Neural crest cell (in vitro differentiated cells): ENCODE results near the gene PACSIN2. TPM values are rescaled to one million over a fixed set of nuclear protein-coding genes. Genes with fewer than 3 reads are reported as not detected.
"Not testable (repeated sequence)": the region's sequence is repeated elsewhere in the genome, so short reads cannot be mapped to it uniquely, and the experiment has no call there.

ENCODE experiments used
- DNase-seq: peaks from one replicate; pipeline ENCODE4 v3.0.0; 2021; ENCODE audit warnings: low read depth, mixed read lengths, low spot score
- H3K27ac Mint-ChIP-seq: one replicate; pipeline ENCODE4 v1.8.0; 2021; ENCODE audit warnings: mild to moderate bottlenecking, mixed read lengths; ENCODE audit not compliant: unreplicated experiment
- H3K27me3 Mint-ChIP-seq: 2 replicates; pipeline ENCODE4 v1.8.0; 2021; ENCODE audit warnings: low read depth, mild to moderate bottlenecking, mixed read lengths
- H3K36me3 Mint-ChIP-seq: 2 replicates; pipeline ENCODE4 v1.8.0; 2021; ENCODE audit warnings: low read depth, mild to moderate bottlenecking, mixed read lengths
- H3K4me1 Mint-ChIP-seq: 2 replicates; pipeline ENCODE4 v1.8.0; 2021; ENCODE audit warnings: mixed read lengths
- H3K4me3 Mint-ChIP-seq: one replicate; pipeline ENCODE4 v1.8.0; 2021; ENCODE audit warnings: mild to moderate bottlenecking, mixed read lengths
- H3K9me3 Mint-ChIP-seq: 2 replicates; pipeline ENCODE4 v1.8.0; 2021; ENCODE audit warnings: mixed read lengths
- CTCF ChIP-seq: fragments of 200-600 bp; sonication (generic); conservative IDR thresholded peaks from 2 replicates; pipeline ENCODE4 v1.5.0; 2021; ENCODE audit warnings: antibody characterized with exemption, mild to moderate bottlenecking
- total RNA-seq: library from RNA; stranded (reverse); gene quantifications from 2 replicates; pipeline ENCODE4 v1.2.1, GENCODE V29; 2021

PACSIN2 gene
- total RNA-seq, 1 donor from 2014 or later = 79.4 TPM

- Mint-ChIP-seq H3K4me3 (no peak overlapping the region), H3K27ac (no peak overlapping the region), H3K4me1 (peaks cover 7% of the 10 kb centered on the region), H3K9me3 (no peaks in the 10 kb centered on the region), H3K27me3 (no peaks in the 10 kb centered on the region), H3K36me3 (peaks cover 3% of the 10 kb centered on the region)
- TF ChIP-seq CTCF = no peak
- no peak for DNase-seq
These were observed 21.4 kb upstream of the PACSIN2 start for GRCh38 chr22:43036282-43036829.

- Mint-ChIP-seq H3K27ac (no peak overlapping the region), H3K9me3 (no peaks in the 10 kb centered on the region), H3K27me3 (no peaks in the 10 kb centered on the region), H3K36me3 (peaks cover 3% of the 10 kb centered on the region), H3K4me1 (peaks cover 13% of the 10 kb centered on the region), H3K4me3 (no peak overlapping the region)
- no peak for DNase-seq
- TF ChIP-seq CTCF = no peak
These were observed 20.3 kb upstream of the PACSIN2 start for GRCh38 chr22:43035250-43035649.

- DNase-seq = no peak
- H3K36me3 Mint-ChIP-seq = no peaks in the 10 kb centered on the region
- H3K4me3 Mint-ChIP-seq = no peak overlapping the region
- no peaks in the 10 kb centered on the region for H3K9me3 Mint-ChIP-seq
- TF ChIP-seq CTCF = no peak
- H3K4me1 Mint-ChIP-seq = peaks cover 13% of the 10 kb centered on the region
- no peak overlapping the region for H3K27ac Mint-ChIP-seq
- H3K27me3 Mint-ChIP-seq = no peaks in the 10 kb centered on the region
These were observed 16.7 kb upstream of the PACSIN2 start for GRCh38 chr22:43031617-43032016.

- TF ChIP-seq CTCF = no peak
- Mint-ChIP-seq H3K27me3 (no peaks in the 10 kb centered on the region), H3K27ac (no peak overlapping the region), H3K4me1 (peaks cover 15% of the 10 kb centered on the region), H3K4me3 (no peak overlapping the region), H3K36me3 (no peaks in the 10 kb centered on the region), H3K9me3 (no peaks in the 10 kb centered on the region)
- DNase-seq = no peak
These were observed 3.7 kb upstream of the PACSIN2 start for GRCh38 chr22:43018615-43019014.

- no peak overlapping the region for H3K27ac Mint-ChIP-seq
- no peaks in the 10 kb centered on the region for H3K9me3 Mint-ChIP-seq
- DNase-seq = no peak
- peaks cover 23% of the 10 kb centered on the region for H3K4me1 Mint-ChIP-seq
- TF ChIP-seq CTCF = no peak
- no peaks in the 10 kb centered on the region for H3K36me3 Mint-ChIP-seq
- H3K27me3 Mint-ChIP-seq = no peaks in the 10 kb centered on the region
- peak overlapping the region; percentile 69 for H3K4me3 Mint-ChIP-seq
These were observed 2.8 kb upstream of the PACSIN2 start for GRCh38 chr22:43017525-43018460.

- H3K4me3 Mint-ChIP-seq = peak overlapping the region; percentile 98
- DNase-seq, H3K27me3 Mint-ChIP-seq, H3K9me3 Mint-ChIP-seq, H3K27ac Mint-ChIP-seq, H3K36me3 Mint-ChIP-seq: not testable (repeated sequence)
- peaks cover 27% of the 10 kb centered on the region for H3K4me1 Mint-ChIP-seq
These were observed 1.2 kb upstream of the PACSIN2 start for GRCh38 chr22:43016150-43016549.
